ENCODE measurements around the gene NOD2.

DNA sequence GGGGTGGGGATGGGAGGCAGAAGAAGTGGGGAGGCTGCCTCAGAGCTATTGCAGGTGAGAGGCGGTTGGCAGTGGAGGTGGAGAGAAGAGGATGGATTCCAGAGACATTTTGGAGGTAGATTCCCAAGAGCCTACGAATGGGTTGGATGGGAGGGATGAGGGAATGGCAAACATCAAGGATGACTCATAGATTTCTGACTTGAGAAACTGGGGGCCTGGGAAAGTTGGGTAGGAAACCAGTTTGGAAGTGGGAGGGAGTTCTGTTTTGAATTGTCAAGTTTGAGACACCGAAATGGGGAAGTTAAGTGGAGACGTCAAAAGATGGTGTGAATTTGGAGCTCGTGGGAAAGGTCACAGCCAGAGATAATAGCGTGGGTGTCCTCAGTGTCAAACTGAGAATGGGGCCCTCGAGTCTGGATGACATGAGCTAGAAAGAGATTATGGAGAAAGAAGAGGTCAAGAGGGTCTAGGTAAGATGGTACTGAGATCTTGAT lies 42.3 kb downstream of the NOD2 start:
- TF ChIP-seq, protein P1, sequence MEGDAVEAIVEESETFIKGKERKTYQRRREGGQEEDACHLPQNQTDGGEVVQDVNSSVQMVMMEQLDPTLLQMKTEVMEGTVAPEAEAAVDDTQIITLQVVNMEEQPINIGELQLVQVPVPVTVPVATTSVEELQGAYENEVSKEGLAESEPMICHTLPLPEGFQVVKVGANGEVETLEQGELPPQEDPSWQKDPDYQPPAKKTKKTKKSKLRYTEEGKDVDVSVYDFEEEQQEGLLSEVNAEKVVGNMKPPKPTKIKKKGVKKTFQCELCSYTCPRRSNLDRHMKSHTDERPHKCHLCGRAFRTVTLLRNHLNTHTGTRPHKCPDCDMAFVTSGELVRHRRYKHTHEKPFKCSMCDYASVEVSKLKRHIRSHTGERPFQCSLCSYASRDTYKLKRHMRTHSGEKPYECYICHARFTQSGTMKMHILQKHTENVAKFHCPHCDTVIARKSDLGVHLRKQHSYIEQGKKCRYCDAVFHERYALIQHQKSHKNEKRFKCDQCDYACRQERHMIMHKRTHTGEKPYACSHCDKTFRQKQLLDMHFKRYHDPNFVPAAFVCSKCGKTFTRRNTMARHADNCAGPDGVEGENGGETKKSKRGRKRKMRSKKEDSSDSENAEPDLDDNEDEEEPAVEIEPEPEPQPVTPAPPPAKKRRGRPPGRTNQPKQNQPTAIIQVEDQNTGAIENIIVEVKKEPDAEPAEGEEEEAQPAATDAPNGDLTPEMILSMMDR (IDR thresholded peaks at IDR 0.05): no peak
- no peak for TF ChIP-seq POLR2A (IDR thresholded peaks at IDR 0.05)

Measured in thyroid gland (tissue), 4 donors.